K562 (cell line): Measurements from ENCODE around the gene KAZN.

Experiments
- CHD4 ChIP-seq: fragments of 200-600 bp; sonication (generic); IDR thresholded peaks from 3 replicates; pipeline ENCODE4 v1.6.1; 2012; ENCODE audit warnings: low read depth, mild to moderate bottlenecking, mixed read lengths, low read length, inconsistent platforms; ENCODE audit not compliant: insufficient read depth, insufficient replicate concordance, poor library complexity, severe bottlenecking
- CTCF ChIP-seq, 3 experiments: IDR thresholded peaks in 2 of 3; conservative IDR thresholded peaks in 1 of 3; 2 replicates each; pipeline ENCODE4 v1.5.1; 2011 to 2012; ENCODE audit warnings: low read length in 3 of 3, mild to moderate bottlenecking in 3 of 3, control low read depth in 2 of 3, improper control_type of control experiment in 1 of 3, inconsistent platforms in 1 of 3, low read depth in 1 of 3, mixed read lengths in 1 of 3, moderate library complexity in 1 of 3; ENCODE audit not compliant: insufficient read depth in 2 of 3
- KLF10 ChIP-seq: fragments of 250-450 bp; sonication (Bioruptor Pico); IDR thresholded peaks from 2 replicates; pipeline ENCODE4 v1.6.1; 2021; ENCODE audit warnings: matching md5 sums
- TAF1 ChIP-seq: IDR thresholded peaks from 2 replicates; pipeline ENCODE4 v1.6.1; 2011; ENCODE audit warnings: mild to moderate bottlenecking, low read length, moderate library complexity; ENCODE audit not compliant: insufficient read depth, control insufficient read depth, severe bottlenecking; ENCODE audit errors: extremely low read depth
- TAF15 ChIP-seq: fragments of 200-400 bp; formaldehyde crosslinking; IDR thresholded peaks from 2 replicates; pipeline ENCODE4 v1.6.1; 2017; ENCODE audit warnings: mild to moderate bottlenecking, low read depth, low read length, moderate library complexity
- ZC3H4 ChIP-seq: sonication (generic); formaldehyde crosslinking; IDR thresholded peaks from 2 replicates; pipeline ENCODE4 v1.9.0; 2021; ENCODE audit warnings: missing genetic modification reagents, borderline replicate concordance
- TF ChIP-seq, protein P1 (sequence below): sonication (generic); formaldehyde crosslinking; IDR thresholded peaks from 2 replicates; pipeline ENCODE4 v1.8.0; 2022; ENCODE audit warnings: mild to moderate bottlenecking, missing genetic modification reagents, borderline replicate concordance

DNA sequence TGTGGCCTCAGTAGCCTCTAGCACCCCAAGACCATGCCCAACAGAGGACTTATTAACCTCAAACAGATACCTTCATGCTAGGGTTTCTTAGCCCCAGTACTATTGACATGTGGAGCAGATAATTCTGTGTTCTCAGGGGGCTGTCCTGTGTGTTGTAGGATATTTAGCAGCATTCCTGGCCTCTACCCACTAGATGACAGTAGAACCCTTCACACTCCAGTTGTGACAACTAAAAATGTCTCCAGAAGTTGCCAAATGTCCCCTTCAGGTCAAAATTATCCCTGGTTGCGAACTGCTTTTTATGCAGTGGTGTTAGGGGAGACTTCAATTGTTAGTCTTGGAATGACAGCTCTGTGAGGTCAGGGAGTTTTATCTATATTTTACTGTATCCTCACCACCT lies 8.1 kb downstream of the KAZN start:
- TF ChIP-seq ZC3H4 (CRISPR knock-in tag) (no peak), CTCF (IDR thresholded peaks at IDR 0.05 in 2 of 3, conservative IDR thresholded peaks at IDR 0.05 in 1 of 3; ENCODE audit: insufficient read depth in 2 of 3, low read depth in 1 of 3, low read length in 3 of 3) (peak; percentile 38 to 67 (median 61); a peak in 5 of 6 replicates), TAF15 (no peak), TAF1 (no peak), KLF10 (CRISPR knock-in tag) (no peak), CHD4 (no peak)
- TF ChIP-seq, protein P1, sequence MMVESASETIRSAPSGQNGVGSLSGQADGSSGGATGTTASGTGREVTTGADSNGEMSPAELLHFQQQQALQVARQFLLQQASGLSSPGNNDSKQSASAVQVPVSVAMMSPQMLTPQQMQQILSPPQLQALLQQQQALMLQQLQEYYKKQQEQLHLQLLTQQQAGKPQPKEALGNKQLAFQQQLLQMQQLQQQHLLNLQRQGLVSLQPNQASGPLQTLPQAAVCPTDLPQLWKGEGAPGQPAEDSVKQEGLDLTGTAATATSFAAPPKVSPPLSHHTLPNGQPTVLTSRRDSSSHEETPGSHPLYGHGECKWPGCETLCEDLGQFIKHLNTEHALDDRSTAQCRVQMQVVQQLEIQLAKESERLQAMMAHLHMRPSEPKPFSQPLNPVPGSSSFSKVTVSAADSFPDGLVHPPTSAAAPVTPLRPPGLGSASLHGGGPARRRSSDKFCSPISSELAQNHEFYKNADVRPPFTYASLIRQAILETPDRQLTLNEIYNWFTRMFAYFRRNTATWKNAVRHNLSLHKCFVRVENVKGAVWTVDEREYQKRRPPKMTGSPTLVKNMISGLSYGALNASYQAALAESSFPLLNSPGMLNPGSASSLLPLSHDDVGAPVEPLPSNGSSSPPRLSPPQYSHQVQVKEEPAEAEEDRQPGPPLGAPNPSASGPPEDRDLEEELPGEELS, result no peak
